Hindlimb muscle (tissue), 1 donor: ENCODE results near the gene INHBC. TPM values are rescaled to one million over a fixed set of nuclear protein-coding genes. Genes with fewer than 3 reads are reported as not detected.

Experiments used
- DNase-seq: peaks from one replicate; pipeline ENCODE4 v3.0.0-alpha.2; 2013
- polyA plus RNA-seq: library from polyadenylated mRNA; unstranded; fragments of 120-200 nt; gene quantifications from one replicate; pipeline ENCODE4 v1.2.1, GENCODE V29; 2013; ENCODE audit not compliant: insufficient read length

The INHBC gene
- polyA plus RNA-seq, 1 donor, result not detected

DNA sequence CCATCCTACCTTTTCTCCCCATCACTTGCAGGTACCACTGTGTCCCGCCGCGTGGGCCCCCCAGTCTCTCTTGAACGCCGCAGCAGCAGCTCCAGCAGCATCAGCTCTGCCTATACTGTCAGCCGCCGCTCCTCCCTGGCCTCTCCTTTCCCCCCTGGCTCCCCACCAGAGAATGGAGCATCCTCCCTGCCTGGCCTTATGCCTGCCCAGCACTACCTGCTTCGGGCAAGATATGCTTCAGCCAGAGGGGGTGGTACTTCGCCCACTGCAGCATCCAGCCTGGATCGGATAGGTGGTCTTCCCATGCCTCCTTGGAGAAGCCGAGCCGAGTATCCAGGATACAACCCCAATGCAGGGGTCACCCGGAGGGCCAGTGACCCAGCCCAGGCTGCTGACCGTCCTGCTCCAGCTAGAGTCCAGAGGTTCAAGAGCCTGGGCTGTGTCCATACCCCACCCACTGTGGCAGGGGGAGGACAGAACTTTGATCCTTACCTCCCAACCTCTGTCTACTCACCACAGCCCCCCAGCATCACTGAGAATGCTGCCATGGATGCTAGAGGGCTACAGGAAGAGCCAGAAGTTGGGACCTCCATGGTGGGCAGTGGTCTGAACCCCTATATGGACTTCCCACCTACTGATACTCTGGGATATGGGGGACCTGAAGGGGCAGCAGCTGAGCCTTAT is 35.8 kb downstream of the INHBC start:
- no peak for DNase-seq

DNA sequence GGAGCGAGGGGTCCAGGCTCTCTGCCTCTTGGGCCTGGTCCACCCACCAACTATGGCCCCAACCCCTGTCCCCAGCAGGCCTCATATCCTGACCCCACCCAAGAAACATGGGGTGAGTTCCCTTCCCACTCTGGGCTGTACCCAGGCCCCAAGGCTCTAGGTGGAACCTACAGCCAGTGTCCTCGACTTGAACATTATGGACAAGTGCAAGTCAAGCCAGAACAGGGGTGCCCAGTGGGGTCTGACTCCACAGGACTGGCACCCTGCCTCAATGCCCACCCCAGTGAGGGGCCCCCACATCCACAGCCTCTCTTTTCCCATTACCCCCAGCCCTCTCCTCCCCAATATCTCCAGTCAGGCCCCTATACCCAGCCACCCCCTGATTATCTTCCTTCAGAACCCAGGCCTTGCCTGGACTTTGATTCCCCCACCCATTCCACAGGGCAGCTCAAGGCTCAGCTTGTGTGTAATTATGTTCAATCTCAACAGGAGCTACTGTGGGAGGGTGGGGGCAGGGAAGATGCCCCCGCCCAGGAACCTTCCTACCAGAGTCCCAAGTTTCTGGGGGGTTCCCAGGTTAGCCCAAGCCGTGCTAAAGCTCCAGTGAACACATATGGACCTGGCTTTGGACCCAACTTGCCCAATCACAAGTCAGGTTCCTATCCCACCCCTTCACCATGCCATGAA is 36.5 kb downstream of the INHBC start:
- no peak for DNase-seq

DNA sequence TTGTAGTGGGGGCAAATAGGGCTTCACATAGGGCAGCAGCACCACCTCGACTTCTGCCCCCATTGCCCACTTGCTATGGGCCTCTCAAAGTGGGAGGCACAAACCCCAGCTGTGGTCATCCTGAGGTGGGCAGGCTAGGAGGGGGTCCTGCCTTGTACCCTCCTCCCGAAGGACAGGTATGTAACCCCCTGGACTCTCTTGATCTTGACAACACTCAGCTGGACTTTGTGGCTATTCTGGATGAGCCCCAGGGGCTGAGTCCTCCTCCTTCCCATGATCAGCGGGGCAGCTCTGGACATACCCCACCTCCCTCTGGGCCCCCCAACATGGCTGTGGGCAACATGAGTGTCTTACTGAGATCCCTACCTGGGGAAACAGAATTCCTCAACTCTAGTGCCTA is 37.1 kb downstream of the INHBC start:
- no peak for DNase-seq

GRCh38 chr12:57472391-57472790 is 37.8 kb downstream of the INHBC start:
- no peak for DNase-seq

DNA sequence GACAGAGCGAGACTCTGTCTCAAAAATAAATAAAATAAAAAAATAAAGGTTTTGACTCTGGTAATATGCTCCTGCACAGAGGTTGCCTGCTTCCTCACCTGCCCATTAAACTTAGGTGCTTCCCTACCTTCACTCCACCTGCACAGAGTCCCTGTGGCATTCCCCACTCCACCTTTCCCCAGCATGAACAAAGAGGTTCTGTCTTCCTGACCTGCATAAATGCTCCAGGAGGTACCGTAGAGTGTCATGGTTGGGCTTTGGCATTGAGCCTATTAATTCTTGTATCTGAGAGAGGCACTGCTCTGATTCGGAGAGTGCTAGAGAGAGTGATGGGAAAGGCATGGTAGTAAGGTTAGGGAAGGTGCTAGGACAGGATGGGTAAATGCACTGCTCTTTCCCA is 38.8 kb downstream of the INHBC start:
- no peak for DNase-seq

- no peak for DNase-seq
These were observed 39.3 kb downstream of the INHBC start for GRCh38 chr12:57473886-57474285.

- DNase-seq, result no peak
These were observed 39.8 kb downstream of the INHBC start for GRCh38 chr12:57474430-57474829.

GRCh38 chr12:57474862-57475261 is 40.3 kb downstream of the INHBC start:
- no peak for DNase-seq

- no peak for DNase-seq
These were observed 40.9 kb downstream of the INHBC start for GRCh38 chr12:57475271-57476161.

GRCh38 chr12:57476162-57476992 is 41.8 kb downstream of the INHBC start:
- DNase-seq, result no peak

- DNase-seq, result no peak
These were observed 42.6 kb downstream of the INHBC start for GRCh38 chr12:57476993-57477709.

- DNase-seq, result no peak
These were observed 43.4 kb downstream of the INHBC start for GRCh38 chr12:57477710-57478681.

GRCh38 chr12:57479043-57479375 is 44.4 kb downstream of the INHBC start:
- DNase-seq, result no peak

DNA sequence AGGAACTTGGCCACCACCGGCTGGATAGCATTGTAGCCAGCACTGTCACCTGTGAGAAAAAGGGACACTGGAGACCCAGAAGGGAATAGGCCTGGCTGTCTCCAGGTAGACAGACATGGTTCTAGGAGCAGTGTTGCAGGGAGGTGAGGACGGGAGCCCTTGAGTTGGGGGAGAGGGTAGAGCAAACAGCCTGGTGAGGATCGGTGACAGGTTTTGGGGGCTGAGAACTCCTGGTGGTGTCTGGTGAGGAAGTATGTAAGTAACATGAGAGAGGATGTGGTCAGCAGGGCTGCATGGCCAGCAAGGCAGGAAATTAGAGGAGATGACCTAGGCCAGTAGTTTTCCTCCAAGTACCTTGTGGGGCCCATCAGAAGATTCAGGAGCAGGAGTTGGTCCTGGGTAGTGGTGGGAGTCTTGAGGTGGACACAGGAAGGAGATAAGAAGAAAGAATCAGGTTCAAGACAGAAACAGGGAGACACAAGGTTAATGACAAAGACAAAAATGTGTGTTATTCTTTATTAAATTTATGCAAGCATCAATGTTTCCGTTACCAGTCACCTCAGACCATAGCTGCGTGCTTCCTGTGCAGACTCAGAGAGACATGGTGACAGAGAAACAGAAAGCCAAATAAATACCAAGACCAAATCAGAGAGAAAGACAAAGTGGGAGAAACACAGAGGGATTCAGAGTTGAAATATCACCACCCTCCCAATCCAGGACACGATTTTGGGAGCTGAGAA is 45.0 kb downstream of the INHBC start, which contains the start of gene ARHGAP9:
Gene ARHGAP9, minus strand, starts transcription at position 491 of the 740 bp plus-strand sequence. Its CDS starts 460 bp downstream, at position 31.
- no peak for DNase-seq

DNA sequence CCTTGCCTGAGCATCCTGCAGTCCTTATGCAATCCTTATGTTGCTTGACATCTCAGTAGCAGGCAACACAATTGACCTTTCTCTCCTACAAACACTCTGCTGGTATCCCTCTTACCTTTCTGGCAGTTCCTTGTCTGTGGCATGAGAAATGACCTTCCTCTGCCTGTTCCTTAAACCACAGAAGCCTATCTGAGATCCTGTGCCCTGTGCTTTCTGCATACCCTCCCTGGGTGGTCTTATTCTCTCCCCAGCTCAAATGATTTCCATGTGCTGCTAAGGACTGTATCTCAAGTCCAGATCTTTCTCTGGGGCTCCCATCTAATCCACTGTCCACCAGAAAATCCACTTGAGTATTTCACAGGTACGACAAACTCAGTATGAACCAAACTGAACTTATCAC is 47.1 kb downstream of the INHBC start:
- DNase-seq, result no peak

DNA sequence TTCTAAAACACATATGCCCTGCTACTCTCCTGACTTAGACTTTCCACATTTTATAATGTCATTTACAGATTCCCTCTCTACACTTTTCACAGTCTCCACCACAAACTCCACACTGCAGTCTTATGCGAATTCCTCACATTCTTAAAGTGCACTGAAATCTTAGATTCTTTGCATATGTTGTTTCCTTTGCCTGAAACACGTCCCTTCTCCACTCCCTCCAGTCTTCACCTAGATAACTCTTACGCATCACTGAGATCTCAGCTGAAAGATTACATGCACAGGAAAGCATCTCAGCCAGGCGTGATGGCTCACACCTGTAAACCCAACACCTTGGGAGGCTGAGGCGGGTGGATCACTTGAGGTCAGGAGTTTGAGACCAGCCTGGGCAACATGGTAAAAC is 48.9 kb downstream of the INHBC start:
- DNase-seq, result no peak

DNA sequence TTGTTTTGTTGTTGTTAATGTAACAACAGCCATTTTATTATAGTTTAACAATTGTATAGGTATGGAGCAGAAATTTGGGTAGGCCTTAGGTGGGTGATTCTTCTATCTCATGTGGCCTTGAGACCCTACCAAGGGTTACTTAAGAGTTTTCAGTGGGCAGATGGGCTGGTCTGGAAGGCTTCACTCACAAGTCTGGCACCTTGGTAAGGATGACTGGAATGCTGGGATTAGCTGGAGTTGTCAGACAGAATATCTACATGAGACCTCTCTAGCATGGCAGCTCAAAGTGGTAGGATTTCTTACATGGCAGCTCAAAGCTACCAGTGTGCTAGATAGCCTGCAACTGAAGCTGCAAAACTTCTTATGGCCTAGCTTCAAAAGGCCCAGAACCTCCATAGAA is 51.1 kb downstream of the INHBC start:
- no peak for DNase-seq

DNA sequence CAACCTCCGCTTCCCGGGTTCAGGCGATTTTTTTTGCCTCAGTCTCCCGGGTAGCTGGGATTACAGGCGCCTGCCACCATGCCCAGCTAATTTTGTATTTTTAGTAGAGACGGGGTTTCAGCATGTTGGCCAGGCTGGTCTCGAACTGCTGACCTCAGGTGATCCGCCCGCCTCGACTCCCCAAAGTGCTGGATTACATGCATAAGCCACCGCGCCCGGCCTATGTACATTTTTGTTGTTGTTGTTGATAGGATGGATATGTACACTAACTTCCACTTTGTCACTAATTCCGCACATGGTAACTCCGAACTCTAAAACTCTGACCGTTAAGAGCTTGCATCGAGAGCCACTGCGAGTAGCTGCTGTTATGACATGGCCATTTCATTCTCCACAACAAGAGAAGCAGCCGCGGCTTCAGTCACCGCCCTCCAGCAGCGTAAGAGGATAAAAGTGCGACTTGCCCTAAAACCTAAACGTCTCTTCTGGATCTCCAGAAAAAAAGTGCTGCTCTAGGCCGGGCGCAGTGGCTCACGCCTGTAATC is 52.5 kb downstream of the INHBC start:
- DNase-seq, result no peak

DNA sequence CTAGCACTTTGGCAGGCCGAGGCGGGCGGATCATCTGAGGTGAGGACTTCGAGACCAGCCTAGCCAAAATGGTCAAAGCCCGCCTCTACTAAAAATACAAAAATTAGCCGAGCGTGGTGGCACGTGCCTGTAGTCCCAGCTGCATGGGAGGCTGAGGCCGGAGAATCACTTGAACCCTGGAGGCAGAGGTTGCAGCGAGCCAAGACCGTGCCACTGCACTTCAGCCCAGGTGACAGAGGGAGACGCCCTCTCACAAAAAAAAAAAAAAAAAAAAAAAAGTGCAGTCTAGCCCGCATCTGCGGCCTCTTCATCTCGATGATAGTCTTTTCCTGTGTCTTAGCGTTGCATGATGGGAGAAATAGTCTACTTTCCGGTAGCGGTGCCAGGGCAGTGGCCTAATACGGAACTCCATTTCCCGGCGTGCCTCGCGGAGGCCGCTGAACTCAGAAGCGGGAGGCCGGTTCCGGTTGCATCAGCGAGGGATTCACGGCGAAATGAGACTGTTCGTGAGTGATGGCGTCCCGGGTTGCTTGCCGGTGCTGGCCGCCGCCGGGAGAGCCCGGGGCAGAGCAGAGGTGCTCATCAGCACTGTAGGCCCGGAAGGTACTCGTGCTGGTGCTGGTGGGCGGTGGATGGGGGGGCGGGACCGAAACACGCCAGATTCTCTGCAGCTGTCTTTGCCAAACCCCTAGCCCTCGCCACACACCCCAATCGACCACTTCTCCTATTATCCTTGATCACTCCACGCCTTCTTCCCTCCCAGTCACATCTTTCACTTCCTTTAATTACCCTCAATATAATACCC is 53.2 kb downstream of the INHBC start, which contains the start of gene MARS1:
Gene MARS1, plus strand, starts transcription at position 472 of the 805 bp plus-strand sequence. Its CDS starts 23 bp downstream, at position 495.
- DNase-seq, result peak; percentile 98
